Trophoblast cell (in vitro differentiated cells and primary cell): ENCODE results near the gene COMP.

ENCODE experiments used
- DNase-seq, 2 donors: peaks; one replicate each; pipeline ENCODE4 v3.0.0-alpha.2; 2016
- H2AFZ ChIP-seq: 2 replicates; pipeline ENCODE4 v1.6.1; 2013; ENCODE audit warnings: low read length, moderate library complexity, mild to moderate bottlenecking; ENCODE audit not compliant: insufficient read depth, poor library complexity
- H2AK5ac ChIP-seq: 2 replicates; pipeline ENCODE4 v1.6.1; 2013; ENCODE audit warnings: mild to moderate bottlenecking, low read length
- H2BK120ac ChIP-seq: 2 replicates; pipeline ENCODE4 v1.6.1; 2013; ENCODE audit warnings: low read length, mild to moderate bottlenecking, moderate library complexity; ENCODE audit not compliant: insufficient read depth, poor library complexity
- H2BK12ac ChIP-seq: 2 replicates; pipeline ENCODE4 v1.6.1; 2013; ENCODE audit warnings: mild to moderate bottlenecking, low read length, moderate library complexity
- H2BK5ac ChIP-seq: 2 replicates; pipeline ENCODE4 v1.6.1; 2013; ENCODE audit warnings: low read length, low read depth, moderate library complexity, mild to moderate bottlenecking; ENCODE audit not compliant: poor library complexity
- H3K14ac ChIP-seq: 2 replicates; pipeline ENCODE4 v1.6.1; 2013; ENCODE audit warnings: mild to moderate bottlenecking, low read length
- H3K18ac ChIP-seq: 2 replicates; pipeline ENCODE4 v1.6.1; 2013; ENCODE audit warnings: mild to moderate bottlenecking, low read length
- H3K23ac ChIP-seq: 2 replicates; pipeline ENCODE4 v1.6.1; 2013; ENCODE audit warnings: low read length
- H3K27ac ChIP-seq: 2 replicates; pipeline ENCODE4 v1.5.1; 2013; ENCODE audit warnings: low read depth, mild to moderate bottlenecking, inconsistent platforms, low read length, moderate library complexity
- H3K27me3 ChIP-seq: 2 replicates; pipeline ENCODE4 v1.6.1; 2013; ENCODE audit warnings: inconsistent platforms, mild to moderate bottlenecking, low read length, moderate library complexity; ENCODE audit not compliant: insufficient read depth
- H3K36me3 ChIP-seq, 2 experiments: 1 replicate in 1 of 2; 2 replicates in 1 of 2; pipeline ENCODE4 v1.6.1; 2013; ENCODE audit warnings: low read length in 2 of 2, mild to moderate bottlenecking in 2 of 2, moderate library complexity in 1 of 2; ENCODE audit not compliant: insufficient read depth in 2 of 2, control insufficient read depth in 1 of 2
- H3K4ac ChIP-seq: 2 replicates; pipeline ENCODE4 v1.6.1; 2013; ENCODE audit warnings: low read depth, mild to moderate bottlenecking, low read length, moderate library complexity
- H3K4me1 ChIP-seq, 2 experiments: 1 replicate in 1 of 2; 2 replicates in 1 of 2; pipeline ENCODE4 v1.6.1; 2013; ENCODE audit warnings: low read length in 2 of 2, mild to moderate bottlenecking in 2 of 2, moderate library complexity in 1 of 2; ENCODE audit not compliant: insufficient read depth in 2 of 2, control insufficient read depth in 1 of 2
- H3K4me2 ChIP-seq: 2 replicates; pipeline ENCODE4 v1.6.1; 2013; ENCODE audit warnings: inconsistent platforms, mild to moderate bottlenecking, low read length, moderate library complexity
- H3K4me3 ChIP-seq: 2 replicates; pipeline ENCODE4 v1.5.1; 2013; ENCODE audit warnings: mild to moderate bottlenecking, low read depth, low read length, inconsistent platforms
- H3K79me1 ChIP-seq: one replicate; pipeline ENCODE4 v1.6.1; 2013; ENCODE audit warnings: low read length
- H3K79me2 ChIP-seq: 2 replicates; pipeline ENCODE4 v1.6.1; 2013; ENCODE audit warnings: low read length, mild to moderate bottlenecking; ENCODE audit not compliant: control insufficient read depth, insufficient read depth, poor library complexity
- H3K9ac ChIP-seq: 2 replicates; pipeline ENCODE4 v1.6.1; 2013; ENCODE audit warnings: mild to moderate bottlenecking, low read length
- H3K9me3 ChIP-seq: 2 replicates; pipeline ENCODE4 v1.6.1; 2013; ENCODE audit warnings: low read depth, mild to moderate bottlenecking, control low read depth, inconsistent platforms, low read length; ENCODE audit not compliant: insufficient read depth
- H4K12ac ChIP-seq: 2 replicates; pipeline ENCODE4 v1.6.1; 2013; ENCODE audit warnings: low read depth, mild to moderate bottlenecking, low read length, moderate library complexity
- H4K8ac ChIP-seq: 2 replicates; pipeline ENCODE4 v1.6.1; 2013; ENCODE audit warnings: low read depth, mild to moderate bottlenecking, low read length, moderate library complexity
- H4K91ac ChIP-seq: one replicate; pipeline ENCODE4 v1.6.1; 2013; ENCODE audit warnings: low read depth, mild to moderate bottlenecking, low read length, moderate library complexity
- WGBS: extraction: QIAGEN DNeasy Blood & Tissue Kit; methylation state at CpG from one replicate; pipeline ENCODE4 v1.1.7; 2013; ENCODE audit warnings: missing lambda C conversion rate; ENCODE audit not compliant: insufficient read length, insufficient coverage; ENCODE audit errors: extremely low coverage; 5-methylcytosine and 5-hydroxymethylcytosine counted together

COMP gene

GRCh38 chr19:18760440-18761383 lies 30.4 kb downstream of the COMP start:
- Histone ChIP-seq H4K8ac (no peak overlapping the region), H3K4ac (no peak overlapping the region), H2AFZ (no peak overlapping the region), H3K36me3 (peaks cover 0 to 1% of the 10 kb centered on the region in 2 experiments), H4K91ac (no peak overlapping the region), H3K23ac (no peak overlapping the region), H3K27ac (no peak overlapping the region), H3K4me1 (peaks cover 7 to 9% of the 10 kb centered on the region in 2 experiments), H2BK120ac (no peak overlapping the region), H3K9me3 (peaks cover 3% of the 10 kb centered on the region), H3K18ac (no peak overlapping the region), H3K79me2 (peaks cover 2% of the 10 kb centered on the region), H2AK5ac (no peak overlapping the region), H3K27me3 (no peaks in the 10 kb centered on the region), H3K79me1 (peaks cover 4% of the 10 kb centered on the region), H3K14ac (no peak overlapping the region), H2BK12ac (no peak overlapping the region), H3K4me3 (no peak overlapping the region), H2BK5ac (no peak overlapping the region), H3K9ac (no peak overlapping the region), H3K4me2 (no peak overlapping the region), H4K12ac (no peak overlapping the region)
- no CpG with 5 or more reads among the region's 27 CpGs for WGBS
- no peak for DNase-seq

GRCh38 chr19:18759995-18760426 lies 31.1 kb downstream of the COMP start:
- H2BK12ac ChIP-seq, result no peak overlapping the region
- H3K4me3 ChIP-seq, result no peak overlapping the region
- no peak overlapping the region for H4K8ac ChIP-seq
- no peak overlapping the region for H3K9ac ChIP-seq
- no peak overlapping the region for H2AFZ ChIP-seq
- no peak overlapping the region for H4K91ac ChIP-seq
- H3K23ac ChIP-seq, result no peak overlapping the region
- no peak overlapping the region for H3K4ac ChIP-seq
- WGBS, result no CpG with 5 or more reads among the region's 22 CpGs
- peaks cover 2% of the 10 kb centered on the region for H3K79me2 ChIP-seq
- H3K27me3 ChIP-seq, result no peaks in the 10 kb centered on the region
- DNase-seq, result no peak
- peaks cover 0 to 1% of the 10 kb centered on the region in 2 experiments for H3K36me3 ChIP-seq
- no peak overlapping the region for H3K14ac ChIP-seq
- H3K18ac ChIP-seq, result no peak overlapping the region
- H2AK5ac ChIP-seq, result no peak overlapping the region
- no peak overlapping the region for H2BK120ac ChIP-seq
- peaks cover 7 to 9% of the 10 kb centered on the region in 2 experiments for H3K4me1 ChIP-seq
- peaks cover 3% of the 10 kb centered on the region for H3K9me3 ChIP-seq
- H3K79me1 ChIP-seq, result peaks cover 4% of the 10 kb centered on the region
- H3K4me2 ChIP-seq, result no peak overlapping the region
- H3K27ac ChIP-seq, result no peak overlapping the region
- H2BK5ac ChIP-seq, result no peak overlapping the region
- H4K12ac ChIP-seq, result no peak overlapping the region

GRCh38 chr19:18759304-18759994 lies 31.7 kb downstream of the COMP start:
- Histone ChIP-seq H3K79me2 (peaks cover 2% of the 10 kb centered on the region), H3K23ac (no peak overlapping the region), H3K4ac (no peak overlapping the region)

GRCh38 chr19:18756896-18757295 lies 34.2 kb downstream of the COMP start:
- Histone ChIP-seq H3K27ac (peak overlapping the region; percentile 17), H2BK5ac (no peak overlapping the region), H3K36me3 (no peaks in the 10 kb centered on the region), H3K79me2 (peaks cover 2% of the 10 kb centered on the region), H3K27me3 (no peaks in the 10 kb centered on the region), H3K9ac (no peak overlapping the region), H3K79me1 (peaks cover 4% of the 10 kb centered on the region), H3K9me3 (peaks cover 5% of the 10 kb centered on the region), H3K4me2 (no peak overlapping the region), H2BK120ac (peak overlapping the region; percentile 97), H4K8ac (peak overlapping the region; percentile 81), H3K4me3 (no peak overlapping the region), H4K91ac (peak overlapping the region; percentile 96), H3K14ac (peak overlapping the region; percentile 85), H3K18ac (no peak overlapping the region), H3K4ac (no peak overlapping the region), H4K12ac (peak overlapping the region; percentile 55), H3K23ac (no peak overlapping the region), H2AK5ac (no peak overlapping the region), H2AFZ (no peak overlapping the region), H3K4me1 (peaks cover 7 to 9% of the 10 kb centered on the region in 2 experiments), H2BK12ac (no peak overlapping the region)
- peak; percentile 90 to 92 for DNase-seq
- WGBS, result no CpG with 5 or more reads among the region's 16 CpGs

More at GRCh38 chr19:18759304-18759994, 31.7 kb downstream of the COMP start:
- Histone ChIP-seq H3K9ac (no peak overlapping the region), H4K12ac (no peak overlapping the region), H2BK5ac (no peak overlapping the region), H3K4me1 (peaks cover 7 to 9% of the 10 kb centered on the region in 2 experiments), H3K14ac (no peak overlapping the region), H3K79me1 (peaks cover 4% of the 10 kb centered on the region), H3K4me3 (no peak overlapping the region), H2BK12ac (no peak overlapping the region), H3K9me3 (peaks cover 3% of the 10 kb centered on the region), H2BK120ac (no peak overlapping the region), H3K27me3 (no peaks in the 10 kb centered on the region), H3K36me3 (peaks cover 0 to 1% of the 10 kb centered on the region in 2 experiments), H3K18ac (no peak overlapping the region), H2AFZ (no peak overlapping the region), H4K91ac (no peak overlapping the region), H4K8ac (no peak overlapping the region), H3K4me2 (no peak overlapping the region), H3K27ac (no peak overlapping the region), H2AK5ac (no peak overlapping the region)
- DNase-seq, result no peak
- WGBS, result no CpG with 5 or more reads among the region's 19 CpGs
